GM12878 (cell line): ENCODE results near the gene PCCA. TPM values are rescaled to one million over a fixed set of nuclear protein-coding genes. Genes with fewer than 3 reads are reported as not detected.

Experiments
- ATAC-seq: fragments of 200-7000 bp; cut with Tn5 transposase; 3 replicates; pipeline ENCODE4 v1.9.1; 2020; ENCODE audit warnings: mild to moderate bottlenecking, moderate library complexity
- BruUV-seq: library from RNA; stranded (reverse); fragments of 400-500 nt; replicated peaks from 2 replicates; lab custom pipeline; 2021; lab: Mats Ljungman, UMichigan
- CTCF ChIA-PET: fragments of 300-600 bp; sonication (Branson Sonifier 250); formaldehyde crosslinking; extraction: SDS; loops from one replicate; lab custom pipeline; 2021; ENCODE audit warnings: inconsistent platforms; lab: Yijun Ruan, JAX
- POLR2A ChIA-PET: fragments of 350-600 bp; formaldehyde crosslinking; extraction: SDS; loops from one replicate; lab custom pipeline; 2021; ENCODE audit warnings: inconsistent platforms; lab: Charles Lee
- RAD21 ChIA-PET: fragments of 300-600 bp; sonication (Branson Sonifier 250); formaldehyde crosslinking; loops from one replicate; lab custom pipeline; 2023; ENCODE audit warnings: antibody characterized with exemption; ENCODE audit not compliant: unreplicated experiment; lab: Charles Lee
- SMC1A ChIA-PET: fragments of 300-600 bp; sonication (Branson Sonifier 250); formaldehyde crosslinking; loops from one replicate; lab custom pipeline; 2023; ENCODE audit not compliant: unreplicated experiment, uncharacterized antibody; lab: Charles Lee
- DNase-seq: peaks from one replicate; pipeline ENCODE4 v3.0.0-alpha.2; 2011; ENCODE audit warnings: low read depth, low spot score
- FAIRE-seq: peaks from 3 replicates; lab custom pipeline; 2011; peaks lifted over from hg19 to GRCh38; lab: Jason Lieb, UNC
- H2AFZ ChIP-seq: 2 replicates; pipeline ENCODE4 v1.6.0; 2011; ENCODE audit warnings: low read depth, low read length, control low read depth; ENCODE audit not compliant: control insufficient read depth
- H3K27ac ChIP-seq: 2 replicates; pipeline ENCODE4 v1.5.1; 2011; ENCODE audit warnings: control low read depth; ENCODE audit not compliant: control insufficient read depth, insufficient read depth
- H3K27me3 ChIP-seq, 2 experiments: replicated peaks in 1 of 2; 2 replicates each; pipeline versions ENCODE4 v1.6.0 to v1.6.1; 2011; ENCODE audit warnings: low read length in 1 of 2; ENCODE audit not compliant: control insufficient read depth in 2 of 2, insufficient read depth in 2 of 2
- H3K36me3 ChIP-seq, 2 experiments: 2 replicates each; pipeline ENCODE4 v1.5.1; 2011; ENCODE audit warnings: low read length in 1 of 2; ENCODE audit not compliant: control insufficient read depth in 2 of 2, insufficient read depth in 2 of 2
- H3K4me1 ChIP-seq: 2 replicates; pipeline ENCODE4 v1.6.1; 2011; ENCODE audit warnings: mild to moderate bottlenecking, low read length, moderate library complexity, mixed read lengths; ENCODE audit not compliant: control insufficient read depth, insufficient read depth
- H3K4me2 ChIP-seq: 2 replicates; pipeline ENCODE4 v1.6.0; 2011; ENCODE audit warnings: control low read depth; ENCODE audit not compliant: control insufficient read depth, insufficient read depth
- H3K4me3 ChIP-seq: fragments of 200-600 bp; sonication (generic); 2 replicates; pipeline ENCODE4 v1.5.1; 2016
- H3K79me2 ChIP-seq: 2 replicates; pipeline ENCODE4 v1.6.0; 2011; ENCODE audit warnings: low read length; ENCODE audit not compliant: control insufficient read depth, insufficient read depth
- H3K9ac ChIP-seq: 2 replicates; pipeline ENCODE4 v1.8.0; 2011; ENCODE audit warnings: low read length, control low read depth, mixed read lengths; ENCODE audit not compliant: control insufficient read depth, insufficient read depth
- H3K9me3 ChIP-seq: replicated peaks from 3 replicates; pipeline ENCODE4 v1.5.1; 2011; ENCODE audit warnings: mild to moderate bottlenecking, low read length; ENCODE audit not compliant: control insufficient read depth, insufficient read depth
- H4K20me1 ChIP-seq: 2 replicates; pipeline ENCODE4 v1.6.0; 2011; ENCODE audit not compliant: control insufficient read depth, insufficient read depth
- CBFB ChIP-seq: IDR thresholded peaks from 2 replicates; pipeline ENCODE4 v1.6.1; 2016; ENCODE audit warnings: antibody characterized with exemption, low read depth
- CREM ChIP-seq: IDR thresholded peaks from 2 replicates; pipeline ENCODE4 v1.6.1; 2014; ENCODE audit warnings: antibody characterized with exemption, low read depth
- EGR1 ChIP-seq, 2 experiments: IDR thresholded peaks; 1 replicate in 1 of 2; 2 replicates in 1 of 2; pipeline ENCODE4 v1.6.1; 2011 to 2012; ENCODE audit warnings: low read depth in 2 of 2, low read length in 2 of 2, borderline replicate concordance in 1 of 2, mild to moderate bottlenecking in 1 of 2, moderate library complexity in 1 of 2
- ELK1 ChIP-seq: IDR thresholded peaks from 2 replicates; pipeline ENCODE4 v1.6.1; 2012; ENCODE audit warnings: low read depth, low read length, improper control_type of control experiment
- FOS ChIP-seq: IDR thresholded peaks from 3 replicates; pipeline ENCODE4 v1.6.1; 2011; ENCODE audit warnings: borderline replicate concordance; ENCODE audit not compliant: insufficient read length; ENCODE audit errors: extremely low read depth
- PAX8 ChIP-seq: fragments of 450-650 bp; IDR thresholded peaks from 2 replicates; pipeline ENCODE4 v1.6.1; 2017; ENCODE audit warnings: mild to moderate bottlenecking, moderate library complexity
- RELB ChIP-seq: fragments of 450-650 bp; IDR thresholded peaks from 2 replicates; pipeline ENCODE4 v1.6.1; 2017; ENCODE audit warnings: low read depth, mild to moderate bottlenecking, moderate library complexity
- RUNX3 ChIP-seq: IDR thresholded peaks from 2 replicates; pipeline ENCODE4 v1.6.1; 2012; ENCODE audit warnings: low read length, inconsistent platforms
- STAT1 ChIP-seq: fragments of 450-650 bp; conservative IDR thresholded peaks from 2 replicates; pipeline ENCODE4 v1.6.1; 2014; ENCODE audit warnings: antibody characterized with exemption, mild to moderate bottlenecking
- SUPT20H ChIP-seq: IDR thresholded peaks from 2 replicates; pipeline ENCODE4 v1.6.1; 2011; ENCODE audit warnings: low read depth, mild to moderate bottlenecking, low read length, moderate library complexity, borderline replicate concordance; ENCODE audit not compliant: control insufficient read depth
- TAF1 ChIP-seq: IDR thresholded peaks from 2 replicates; pipeline ENCODE4 v1.6.1; 2011; ENCODE audit warnings: mild to moderate bottlenecking, low read depth, low read length, borderline replicate concordance
- TARDBP ChIP-seq: IDR thresholded peaks from 2 replicates; pipeline ENCODE4 v1.6.1; 2016; ENCODE audit warnings: borderline replicate concordance
- ZBED1 ChIP-seq: IDR thresholded peaks from 2 replicates; pipeline ENCODE4 v1.6.1; 2016; ENCODE audit warnings: borderline replicate concordance
- ZNF207 ChIP-seq: fragments of 450-650 bp; IDR thresholded peaks from 2 replicates; pipeline ENCODE4 v1.6.1; 2014; ENCODE audit warnings: antibody characterized with exemption, mild to moderate bottlenecking, borderline replicate concordance
- WGBS: methylation state at CpG from one replicate; pipeline ENCODE4 v1.1.6; 2016; ENCODE audit warnings: low lambda C conversion rate; ENCODE audit not compliant: insufficient replicate concordance, insufficient coverage; ENCODE audit errors: missing lambda C conversion rate; 5-methylcytosine and 5-hydroxymethylcytosine counted together
- in situ Hi-C: fragments of 300-500 bp; cut with MboI; formaldehyde crosslinking; loops from 9 replicates; pipeline ENCODE4 v1.14.3; 2018; ENCODE audit warnings: mixed read lengths
- intact Hi-C: fragments of 100-400 bp; cut with micrococcal nuclease; formaldehyde crosslinking; loops from one replicate; pipeline ENCODE4 v1.14.2; 2022; ENCODE audit not compliant: unreplicated experiment
- polyA plus RNA-seq, 11 experiments: library from polyadenylated mRNA; depleted of rRNA in 4 of 11; unstranded in 6 of 11; stranded (reverse) in 5 of 11; fragments of >200 nt; fragmentation: Nextera tagmentation in 4 of 11; fragmentation: Illumina TruSeq in 1 of 11; extraction: Ambion mirVana in 4 of 11; extraction: Trizol in 1 of 11; gene quantifications; 1 replicate in 1 of 11; 2 replicates in 10 of 11; pipeline versions ENCODE4 v1.2.1 to v1.2.3, GENCODE V29; 2011 to 2016; ENCODE audit warnings: inconsistent platforms in 2 of 11, missing spikeins in 2 of 11, low read depth in 1 of 11
- total RNA-seq, 4 experiments: library from RNA; depleted of rRNA in 3 of 4; stranded (reverse); fragments of >200 nt in 3 of 4; fragmentation: Illumina TruSeq in 1 of 4; extraction: Trizol in 1 of 4; gene quantifications; 2 replicates each; pipeline versions ENCODE4 v1.2.1 to v1.2.3, GENCODE V29; 2013 to 2021

PCCA gene
- total and polyA plus RNA-seq, 10 of the 15 experiments (the other 5 are each of a cell fraction or from before 2014, with no cell fraction given), result 5.9 to 18.2 (median 12.4) TPM

- TF ChIP-seq CBFB, result no peak
- no peak for TF ChIP-seq FOS
- no peak for TF ChIP-seq ZNF207
- TF ChIP-seq PAX8, result no peak
- TF ChIP-seq RELB, result no peak
- TF ChIP-seq STAT1, result no peak
- TF ChIP-seq SUPT20H, result no peak
- TF ChIP-seq ZBED1, result no peak
- TF ChIP-seq TARDBP, result no peak
- no peak for TF ChIP-seq TAF1
- TF ChIP-seq RUNX3, result no peak
- no peak for TF ChIP-seq ELK1
- TF ChIP-seq EGR1 (IDR thresholded peaks at IDR 0.05; ENCODE audit: borderline replicate concordance in 1 of 2, low read depth in 2 of 2, low read length in 2 of 2), result no peak
- TF ChIP-seq CREM, result no peak
- TF ChIP-seq, all 136 proteins: peak for 0
- no peaks in the 10 kb centered on the region for H3K27me3 ChIP-seq
- no peak overlapping the region for H3K27ac ChIP-seq
- ChIA-PET CTCF (no interaction called here), RAD21 (no interaction called here), SMC1A (no interaction called here), POLR2A (no interaction called here)
- intact Hi-C loops (no loop called here), in situ Hi-C loops (no loop called here)
- 94% methylated on average over 2 of the region's 2 CpGs for WGBS
- H3K79me2 ChIP-seq, result no peaks in the 10 kb centered on the region
- ATAC-seq (no peak), FAIRE-seq (no peak), DNase-seq (no peak)
- no peak overlapping the region for H3K4me2 ChIP-seq
- H3K9me3 ChIP-seq, result peaks cover 2% of the 10 kb centered on the region; the same call in 2 of the 3 replicates
- H3K9ac ChIP-seq, result no peak overlapping the region
- peaks cover 13% of the 10 kb centered on the region for H3K4me1 ChIP-seq
- BruUV-seq, result no TSS peak
- no peaks in the 10 kb centered on the region for H4K20me1 ChIP-seq
- H3K4me3 ChIP-seq, result no peak overlapping the region
- no peak overlapping the region for H2AFZ ChIP-seq
- H3K36me3 ChIP-seq, result no peaks in the 10 kb centered on the region
Observed at GRCh38 chr13:100398360-100398759, 309.5 kb downstream of the PCCA start.
